Measurements from ENCODE around the gene CLIC4. TPM values are rescaled to one million over a fixed set of nuclear protein-coding genes. Genes with fewer than 3 reads are reported as not detected.

CLIC4 gene
- total and polyA plus RNA-seq, 10 of the 15 experiments (the other 5 are each of a cell fraction or from before 2014, with no cell fraction given), result 20.4 to 107 (median 69.6) TPM

DNA sequence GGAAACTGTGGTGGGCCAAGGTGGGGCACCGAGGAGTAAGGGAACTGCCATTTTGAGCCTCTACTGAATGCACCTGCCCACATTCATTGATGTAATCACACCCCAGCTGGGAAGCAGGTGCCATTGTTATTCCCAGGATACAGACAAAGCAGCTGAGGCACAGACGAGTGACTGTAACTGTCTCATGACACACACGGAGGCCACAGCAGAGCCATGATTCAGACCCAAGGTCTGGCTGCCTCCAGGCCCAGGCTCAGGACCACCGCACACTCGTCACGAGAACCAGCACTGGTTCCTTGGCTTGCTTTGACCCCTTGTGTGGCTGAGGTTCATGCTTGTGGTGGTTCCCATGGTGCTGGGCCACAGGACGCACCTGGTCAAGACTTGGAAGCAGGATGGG lies 45.6 kb upstream of the CLIC4 start:
- Histone ChIP-seq H3K4me1 (ENCODE audit: control insufficient read depth, insufficient read depth, low read length) (peaks cover 17% of the 10 kb centered on the region), H3K4me3 (no peak overlapping the region), H3K9ac (ENCODE audit: control insufficient read depth, insufficient read depth, low read length) (no peak overlapping the region), H3K36me3 (ENCODE audit: control insufficient read depth in 2 of 2, insufficient read depth in 2 of 2, low read length in 1 of 2) (no peaks in the 10 kb centered on the region), H3K9me3 (replicated peaks; ENCODE audit: control insufficient read depth, insufficient read depth, low read length) (no peaks in the 10 kb centered on the region), H3K79me2 (ENCODE audit: control insufficient read depth, insufficient read depth, low read length) (no peaks in the 10 kb centered on the region), H3K4me2 (ENCODE audit: control insufficient read depth, insufficient read depth) (no peak overlapping the region), H3K27me3 (replicated peaks in 1 of 2; ENCODE audit: control insufficient read depth in 2 of 2, insufficient read depth in 2 of 2, low read length in 1 of 2) (no peaks in the 10 kb centered on the region), H4K20me1 (ENCODE audit: control insufficient read depth, insufficient read depth) (no peaks in the 10 kb centered on the region), H3K27ac (ENCODE audit: control insufficient read depth, insufficient read depth) (no peak overlapping the region), H2AFZ (ENCODE audit: control insufficient read depth, low read depth, low read length) (no peak overlapping the region)
- BruUV-seq (replicated peaks), result no TSS peak
- intact Hi-C loops (cut with micrococcal nuclease; ENCODE audit: unreplicated experiment) (no loop called here), in situ Hi-C loops (cut with MboI) (no loop called here)
- no peak for DNase-seq (ENCODE audit: low read depth, low spot score)
- no peak for FAIRE-seq
- no peak for ATAC-seq
- CTCF ChIA-PET, result interaction anchor here (0.6 to 24.4 kb wide), 5 partner anchors 10 to 408 kb away, joined by 3 to 655 read pairs (median 3); partner anchors contain the start of gene CLIC4
- SMC1A ChIA-PET (ENCODE audit: uncharacterized antibody, unreplicated experiment), result interaction anchor here (0.7 to 8.4 kb wide), 4 partner anchors 11 to 130 kb away, joined by 3 to 92 read pairs (median 10); partner anchors contain the start of gene CLIC4
- POLR2A ChIA-PET, result interaction anchor here (0.5 to 0.8 kb wide), 2 partner anchors 41 to 67 kb away, joined by 4 to 10 read pairs; no protein-coding TSS in a partner anchor
- 26% methylated on average over 7 of the region's 7 CpGs for WGBS (ENCODE audit: insufficient coverage, insufficient replicate concordance, low lambda C conversion rate, missing lambda C conversion rate)
- RAD21 ChIA-PET (ENCODE audit: unreplicated experiment), result interaction anchor here (1.3 to 1.5 kb wide), 2 partner anchors 11 to 46 kb away, joined by 3 to 7 read pairs; partner anchors contain the start of gene CLIC4
- TF ChIP-seq, protein P1, sequence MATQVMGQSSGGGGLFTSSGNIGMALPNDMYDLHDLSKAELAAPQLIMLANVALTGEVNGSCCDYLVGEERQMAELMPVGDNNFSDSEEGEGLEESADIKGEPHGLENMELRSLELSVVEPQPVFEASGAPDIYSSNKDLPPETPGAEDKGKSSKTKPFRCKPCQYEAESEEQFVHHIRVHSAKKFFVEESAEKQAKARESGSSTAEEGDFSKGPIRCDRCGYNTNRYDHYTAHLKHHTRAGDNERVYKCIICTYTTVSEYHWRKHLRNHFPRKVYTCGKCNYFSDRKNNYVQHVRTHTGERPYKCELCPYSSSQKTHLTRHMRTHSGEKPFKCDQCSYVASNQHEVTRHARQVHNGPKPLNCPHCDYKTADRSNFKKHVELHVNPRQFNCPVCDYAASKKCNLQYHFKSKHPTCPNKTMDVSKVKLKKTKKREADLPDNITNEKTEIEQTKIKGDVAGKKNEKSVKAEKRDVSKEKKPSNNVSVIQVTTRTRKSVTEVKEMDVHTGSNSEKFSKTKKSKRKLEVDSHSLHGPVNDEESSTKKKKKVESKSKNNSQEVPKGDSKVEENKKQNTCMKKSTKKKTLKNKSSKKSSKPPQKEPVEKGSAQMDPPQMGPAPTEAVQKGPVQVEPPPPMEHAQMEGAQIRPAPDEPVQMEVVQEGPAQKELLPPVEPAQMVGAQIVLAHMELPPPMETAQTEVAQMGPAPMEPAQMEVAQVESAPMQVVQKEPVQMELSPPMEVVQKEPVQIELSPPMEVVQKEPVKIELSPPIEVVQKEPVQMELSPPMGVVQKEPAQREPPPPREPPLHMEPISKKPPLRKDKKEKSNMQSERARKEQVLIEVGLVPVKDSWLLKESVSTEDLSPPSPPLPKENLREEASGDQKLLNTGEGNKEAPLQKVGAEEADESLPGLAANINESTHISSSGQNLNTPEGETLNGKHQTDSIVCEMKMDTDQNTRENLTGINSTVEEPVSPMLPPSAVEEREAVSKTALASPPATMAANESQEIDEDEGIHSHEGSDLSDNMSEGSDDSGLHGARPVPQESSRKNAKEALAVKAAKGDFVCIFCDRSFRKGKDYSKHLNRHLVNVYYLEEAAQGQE (IDR thresholded peaks at IDR 0.05; ENCODE audit: low read depth, low read length), result no peak
- TF ChIP-seq TCF12 (IDR thresholded peaks at IDR 0.05; ENCODE audit: low read depth, low read length) (no peak), SPI1 (IDR thresholded peaks at IDR 0.05; ENCODE audit: borderline replicate concordance, insufficient read depth, low read depth, low read length) (no peak), NR2F1 (conservative IDR thresholded peaks at IDR 0.05) (no peak), ATF7 (IDR thresholded peaks at IDR 0.05; ENCODE audit: low read depth) (no peak), NRF1 (conservative IDR thresholded peaks at IDR 0.05; ENCODE audit: low read depth, low read length) (no peak), GABPA (IDR thresholded peaks at IDR 0.05; ENCODE audit: low read depth) (no peak), RCOR1 (conservative IDR thresholded peaks at IDR 0.05; ENCODE audit: low read depth, low read length) (no peak), BCL11A (IDR thresholded peaks at IDR 0.05; ENCODE audit: low read depth, low read length) (no peak), NFYA (IDR thresholded peaks at IDR 0.05; ENCODE audit: borderline replicate concordance, low read depth, low read length) (no peak), RFX5 (IDR thresholded peaks at IDR 0.05; ENCODE audit: low read depth, low read length) (no peak), TAF1 (IDR thresholded peaks at IDR 0.05; ENCODE audit: borderline replicate concordance, low read depth, low read length) (no peak)
- TF ChIP-seq, protein P2, sequence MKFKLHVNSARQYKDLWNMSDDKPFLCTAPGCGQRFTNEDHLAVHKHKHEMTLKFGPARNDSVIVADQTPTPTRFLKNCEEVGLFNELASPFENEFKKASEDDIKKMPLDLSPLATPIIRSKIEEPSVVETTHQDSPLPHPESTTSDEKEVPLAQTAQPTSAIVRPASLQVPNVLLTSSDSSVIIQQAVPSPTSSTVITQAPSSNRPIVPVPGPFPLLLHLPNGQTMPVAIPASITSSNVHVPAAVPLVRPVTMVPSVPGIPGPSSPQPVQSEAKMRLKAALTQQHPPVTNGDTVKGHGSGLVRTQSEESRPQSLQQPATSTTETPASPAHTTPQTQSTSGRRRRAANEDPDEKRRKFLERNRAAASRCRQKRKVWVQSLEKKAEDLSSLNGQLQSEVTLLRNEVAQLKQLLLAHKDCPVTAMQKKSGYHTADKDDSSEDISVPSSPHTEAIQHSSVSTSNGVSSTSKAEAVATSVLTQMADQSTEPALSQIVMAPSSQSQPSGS (IDR thresholded peaks at IDR 0.05; ENCODE audit: low read length), result no peak
- TF ChIP-seq, protein P3, sequence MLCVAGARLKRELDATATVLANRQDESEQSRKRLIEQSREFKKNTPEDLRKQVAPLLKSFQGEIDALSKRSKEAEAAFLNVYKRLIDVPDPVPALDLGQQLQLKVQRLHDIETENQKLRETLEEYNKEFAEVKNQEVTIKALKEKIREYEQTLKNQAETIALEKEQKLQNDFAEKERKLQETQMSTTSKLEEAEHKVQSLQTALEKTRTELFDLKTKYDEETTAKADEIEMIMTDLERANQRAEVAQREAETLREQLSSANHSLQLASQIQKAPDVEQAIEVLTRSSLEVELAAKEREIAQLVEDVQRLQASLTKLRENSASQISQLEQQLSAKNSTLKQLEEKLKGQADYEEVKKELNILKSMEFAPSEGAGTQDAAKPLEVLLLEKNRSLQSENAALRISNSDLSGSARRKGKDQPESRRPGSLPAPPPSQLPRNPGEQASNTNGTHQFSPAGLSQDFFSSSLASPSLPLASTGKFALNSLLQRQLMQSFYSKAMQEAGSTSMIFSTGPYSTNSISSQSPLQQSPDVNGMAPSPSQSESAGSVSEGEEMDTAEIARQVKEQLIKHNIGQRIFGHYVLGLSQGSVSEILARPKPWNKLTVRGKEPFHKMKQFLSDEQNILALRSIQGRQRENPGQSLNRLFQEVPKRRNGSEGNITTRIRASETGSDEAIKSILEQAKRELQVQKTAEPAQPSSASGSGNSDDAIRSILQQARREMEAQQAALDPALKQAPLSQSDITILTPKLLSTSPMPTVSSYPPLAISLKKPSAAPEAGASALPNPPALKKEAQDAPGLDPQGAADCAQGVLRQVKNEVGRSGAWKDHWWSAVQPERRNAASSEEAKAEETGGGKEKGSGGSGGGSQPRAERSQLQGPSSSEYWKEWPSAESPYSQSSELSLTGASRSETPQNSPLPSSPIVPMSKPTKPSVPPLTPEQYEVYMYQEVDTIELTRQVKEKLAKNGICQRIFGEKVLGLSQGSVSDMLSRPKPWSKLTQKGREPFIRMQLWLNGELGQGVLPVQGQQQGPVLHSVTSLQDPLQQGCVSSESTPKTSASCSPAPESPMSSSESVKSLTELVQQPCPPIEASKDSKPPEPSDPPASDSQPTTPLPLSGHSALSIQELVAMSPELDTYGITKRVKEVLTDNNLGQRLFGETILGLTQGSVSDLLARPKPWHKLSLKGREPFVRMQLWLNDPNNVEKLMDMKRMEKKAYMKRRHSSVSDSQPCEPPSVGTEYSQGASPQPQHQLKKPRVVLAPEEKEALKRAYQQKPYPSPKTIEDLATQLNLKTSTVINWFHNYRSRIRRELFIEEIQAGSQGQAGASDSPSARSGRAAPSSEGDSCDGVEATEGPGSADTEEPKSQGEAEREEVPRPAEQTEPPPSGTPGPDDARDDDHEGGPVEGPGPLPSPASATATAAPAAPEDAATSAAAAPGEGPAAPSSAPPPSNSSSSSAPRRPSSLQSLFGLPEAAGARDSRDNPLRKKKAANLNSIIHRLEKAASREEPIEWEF (IDR thresholded peaks at IDR 0.05; ENCODE audit: insufficient replicate concordance, low read depth, low read length), result no peak
